Stimulated activated naive B cell treated with anti-CD40 and anti-IgM and Interleukin-4, amounts not matched to agents 10 μg/mL and 1 μg/mL and 100 μg/mL, for 72 hours (primary cell): ENCODE data around the gene IFIT5.
"Not testable (repeated sequence)": the region's sequence is repeated elsewhere in the genome, so short reads cannot be mapped to it uniquely, and the experiment has no call there.

Experiments used
- ATAC-seq, 2 donors: fragments of 150-1000 bp; cut with Tn5 transposase; replicated peaks; 2 replicates each; pipeline ENCODE4 v1.10.0; 2021; ENCODE audit warnings: moderate library complexity in 1 of 2
- DNase-seq: peaks from one replicate; pipeline ENCODE4 v3.0.0; 2021
- H3K27ac Mint-ChIP-seq: one replicate; pipeline ENCODE4 v1.8.0; 2022; ENCODE audit warnings: mild to moderate bottlenecking, mixed read lengths
- H3K27me3 Mint-ChIP-seq, 2 donors: one replicate each; pipeline ENCODE4 v1.8.0; 2022; ENCODE audit warnings: mixed read lengths in 2 of 2
- H3K36me3 Mint-ChIP-seq, 2 donors: one replicate each; pipeline ENCODE4 v1.8.0; 2022; ENCODE audit warnings: mixed read lengths in 2 of 2, mild to moderate bottlenecking in 1 of 2
- H3K4me1 Mint-ChIP-seq, 2 donors: one replicate each; pipeline ENCODE4 v1.8.0; 2022; ENCODE audit warnings: mixed read lengths in 2 of 2, mild to moderate bottlenecking in 1 of 2
- H3K4me3 Mint-ChIP-seq, 2 donors: one replicate each; pipeline ENCODE4 v1.8.0; 2022; ENCODE audit warnings: mild to moderate bottlenecking in 2 of 2, mixed read lengths in 2 of 2, moderate library complexity in 1 of 2
- H3K9me3 Mint-ChIP-seq, 2 donors: one replicate each; pipeline ENCODE4 v1.8.0; 2022; ENCODE audit warnings: mixed read lengths in 2 of 2, mild to moderate bottlenecking in 1 of 2

The IFIT5 gene

DNA sequence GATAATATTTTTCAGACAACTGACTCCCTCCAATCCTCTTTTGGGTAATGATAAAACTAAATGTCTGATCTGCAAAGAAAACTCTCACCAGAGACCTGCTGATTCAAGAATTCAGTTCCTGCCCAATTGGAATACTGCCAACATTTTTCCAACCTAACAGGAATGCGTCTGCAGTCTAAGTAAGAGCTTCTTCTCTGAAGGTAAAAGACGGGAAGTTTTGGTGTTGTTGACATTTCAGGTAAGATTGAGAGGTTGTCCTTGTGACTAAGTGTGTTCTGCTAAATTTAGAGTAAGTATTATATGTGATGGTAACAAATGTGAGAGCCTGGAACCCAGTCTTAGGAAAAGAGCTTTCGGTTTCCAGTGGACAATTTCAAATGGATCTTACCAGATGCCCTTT, 17.6 kb downstream of the IFIT5 start:
- no peak for DNase-seq
- Mint-ChIP-seq H3K9me3 (no peaks in the 10 kb centered on the region), H3K4me3 (no peak overlapping the region), H3K4me1 (peaks cover 0 to 5% of the 10 kb centered on the region in 2 donors), H3K27ac (no peak overlapping the region), H3K27me3 (peaks cover 8 to 19% of the 10 kb centered on the region in 2 donors), H3K36me3 (peaks cover 0 to 1% of the 10 kb centered on the region in 2 donors)
- ATAC-seq: no peak

DNA sequence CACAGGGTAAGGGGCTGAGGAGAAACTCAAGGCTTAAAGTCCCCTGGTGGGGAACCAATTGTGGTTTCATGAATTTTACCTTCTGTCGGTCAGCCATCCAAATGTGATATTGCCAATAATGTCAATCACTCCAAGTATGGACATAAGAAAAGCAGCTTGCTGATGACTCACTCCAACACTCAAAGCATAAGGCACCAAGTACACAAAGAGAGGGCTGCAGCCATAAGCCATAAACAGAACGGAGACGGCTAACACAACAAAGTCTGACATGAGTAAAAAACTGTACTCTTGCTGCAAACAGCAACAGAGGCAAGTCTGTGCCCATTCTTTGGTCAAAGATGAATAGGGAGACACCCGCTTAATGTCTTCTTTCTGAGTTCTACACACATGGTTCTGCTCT, 24.2 kb downstream of the IFIT5 start:
- Mint-ChIP-seq H3K9me3 (no peaks in the 10 kb centered on the region), H3K36me3 (peaks cover 0 to 1% of the 10 kb centered on the region in 2 donors), H3K27me3 (peaks cover 17 to 37% of the 10 kb centered on the region in 2 donors), H3K4me3 (no peak overlapping the region), H3K4me1 (no peaks in the 10 kb centered on the region), H3K27ac (no peak overlapping the region)
- ATAC-seq: no peak
- DNase-seq: no peak

DNA sequence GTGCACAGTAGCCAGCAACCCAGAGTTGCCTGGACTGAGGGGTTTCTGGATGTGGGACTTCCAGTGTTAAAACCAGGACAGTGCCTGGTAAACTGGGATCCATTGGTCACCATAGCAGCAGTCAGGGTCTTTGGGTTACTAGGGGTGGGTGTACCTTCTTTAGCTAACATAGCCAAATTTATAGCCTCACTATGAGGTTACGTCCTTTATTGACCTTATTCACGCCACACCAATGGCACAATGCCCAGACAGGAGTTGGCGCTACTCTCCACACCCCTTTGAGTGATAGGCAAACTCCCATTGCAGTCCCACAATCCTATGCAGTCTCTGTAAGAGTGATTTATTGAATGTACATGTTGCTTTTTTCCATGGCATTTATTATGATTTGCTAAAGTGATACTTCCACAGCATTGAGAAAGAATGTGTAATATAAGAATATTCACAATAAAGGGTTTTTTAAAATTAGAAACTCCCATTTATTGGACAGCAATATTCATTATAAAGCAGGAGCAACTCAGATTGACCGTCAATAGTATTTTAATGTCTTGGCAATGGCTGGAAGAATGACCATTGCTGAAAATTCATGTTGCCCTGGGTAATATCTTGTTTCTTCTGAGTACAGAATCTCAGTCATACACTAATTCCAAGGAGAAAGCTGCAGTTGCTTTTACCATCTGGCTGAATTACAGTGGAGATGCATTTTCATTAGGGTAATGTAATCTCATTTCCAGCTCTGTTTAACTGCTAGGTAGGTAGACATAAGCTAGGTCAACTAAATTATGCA, 26.1 kb downstream of the IFIT5 start:
- Mint-ChIP-seq H3K36me3 (peaks cover 0 to 1% of the 10 kb centered on the region in 2 donors), H3K27me3 (peaks cover 17 to 34% of the 10 kb centered on the region in 2 donors), H3K9me3 (no peaks in the 10 kb centered on the region), H3K27ac (no peak overlapping the region), H3K4me1 (no peaks in the 10 kb centered on the region), H3K4me3 (no peak overlapping the region)
- DNase-seq: no peak
- ATAC-seq: no peak

DNA sequence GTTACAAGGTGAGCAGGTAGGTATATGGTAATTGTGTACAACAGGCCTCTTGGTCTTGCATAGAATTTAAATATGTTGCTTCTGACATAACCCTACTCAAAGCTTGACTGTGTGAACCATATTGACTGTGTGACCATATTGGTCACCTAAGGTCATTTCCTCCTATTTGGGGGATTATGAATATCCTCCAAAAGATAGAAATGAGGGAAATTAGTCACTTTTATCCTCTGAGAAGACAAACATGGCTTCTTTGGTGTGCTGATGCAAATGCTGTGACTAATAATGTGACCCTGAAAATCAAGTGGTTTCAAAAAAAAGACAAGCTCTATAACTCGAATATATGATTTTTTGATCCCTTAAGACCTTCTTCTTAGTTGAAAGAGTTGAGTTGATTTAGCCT, 27.9 kb downstream of the IFIT5 start:
- DNase-seq (no peak), ATAC-seq (no peak)
- Mint-ChIP-seq H3K27ac (no peak overlapping the region), H3K27me3 (peaks cover 23 to 29% of the 10 kb centered on the region in 2 donors), H3K9me3 (peaks cover 6% of the 10 kb centered on the region in 2 donors), H3K36me3 (peaks cover 0 to 6% of the 10 kb centered on the region in 2 donors), H3K4me1 (no peaks in the 10 kb centered on the region), H3K4me3 (no peak overlapping the region)

DNA sequence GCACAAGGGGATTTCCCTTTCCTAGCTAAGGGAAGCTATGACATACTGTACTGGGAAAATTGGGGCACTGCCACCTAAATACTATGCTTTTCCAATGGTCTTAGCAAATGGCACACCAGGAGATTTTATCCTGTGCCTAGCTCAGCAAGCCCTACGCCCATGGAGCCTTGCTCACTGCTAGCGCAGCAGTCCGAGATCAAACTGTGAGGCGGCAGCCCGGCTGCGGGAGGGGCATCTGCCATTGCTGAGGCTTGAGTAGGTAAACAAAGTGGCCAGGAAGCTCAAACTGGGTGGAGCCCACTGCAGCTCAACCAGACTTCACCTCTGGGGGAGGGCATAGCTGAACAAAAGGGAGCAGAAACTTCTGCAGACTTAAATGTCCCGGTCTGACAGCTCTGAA, 30.5 kb downstream of the IFIT5 start:
- not testable (repeated sequence) for H3K27ac Mint-ChIP-seq, DNase-seq, H3K4me1 Mint-ChIP-seq, ATAC-seq, H3K9me3 Mint-ChIP-seq, H3K36me3 Mint-ChIP-seq, H3K4me3 Mint-ChIP-seq
- peaks cover 17 to 29% of the 10 kb centered on the region in 2 donors for H3K27me3 Mint-ChIP-seq

DNA sequence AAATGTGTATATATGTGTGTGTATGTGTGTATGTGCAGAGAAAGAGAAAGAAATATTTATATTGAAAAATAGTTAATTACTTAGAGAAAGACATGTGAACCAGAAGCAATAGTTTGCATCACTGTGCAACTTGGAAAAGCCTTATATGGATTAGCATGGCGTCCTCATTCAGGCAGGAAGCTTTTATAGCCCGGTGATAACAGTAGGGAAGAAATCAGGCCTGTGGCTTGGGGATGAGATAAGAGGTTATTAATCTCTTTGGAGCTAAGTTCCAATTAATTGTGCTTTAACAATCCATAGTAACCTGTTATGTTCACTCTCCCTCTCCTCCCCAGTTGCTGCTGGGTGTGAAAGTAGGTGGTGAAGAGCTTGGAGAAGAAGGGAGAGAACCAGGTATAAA, 36.5 kb downstream of the IFIT5 start:
- Mint-ChIP-seq H3K4me3 (no peak overlapping the region), H3K9me3 (peaks cover 3 to 6% of the 10 kb centered on the region in 2 donors), H3K4me1 (peaks cover 4 to 8% of the 10 kb centered on the region in 2 donors), H3K36me3 (peaks cover 0 to 3% of the 10 kb centered on the region in 2 donors), H3K27ac (no peak overlapping the region), H3K27me3 (peaks cover 7 to 8% of the 10 kb centered on the region in 2 donors)
- ATAC-seq (no peak), DNase-seq (no peak)

DNA sequence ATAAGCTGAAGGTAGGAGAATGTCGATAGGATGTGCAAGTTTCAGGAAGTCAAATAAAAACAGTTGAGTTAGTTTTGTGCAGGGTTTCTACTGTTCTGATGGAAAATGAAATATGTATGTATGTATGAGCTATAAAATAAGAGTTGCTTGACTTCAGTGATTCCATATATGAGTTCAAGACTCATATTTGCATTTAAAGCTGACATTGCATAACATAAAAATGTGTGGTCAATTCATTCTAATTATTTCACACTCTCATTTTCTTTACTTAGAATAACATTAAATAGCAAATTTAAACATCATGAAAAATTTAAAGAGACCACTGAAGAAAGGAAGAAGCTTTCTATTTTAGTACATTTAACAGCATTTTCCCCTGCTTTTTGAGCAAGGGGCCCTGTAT, 37.8 kb downstream of the IFIT5 start:
- ATAC-seq: no peak
- Mint-ChIP-seq H3K4me1 (peaks cover 4 to 8% of the 10 kb centered on the region in 2 donors), H3K27ac (no peak overlapping the region), H3K27me3 (peaks cover 4 to 8% of the 10 kb centered on the region in 2 donors), H3K36me3 (no peaks in the 10 kb centered on the region), H3K9me3 (peaks cover 0 to under 1% of the 10 kb centered on the region in 2 donors), H3K4me3 (no peak overlapping the region)
- DNase-seq: no peak

DNA sequence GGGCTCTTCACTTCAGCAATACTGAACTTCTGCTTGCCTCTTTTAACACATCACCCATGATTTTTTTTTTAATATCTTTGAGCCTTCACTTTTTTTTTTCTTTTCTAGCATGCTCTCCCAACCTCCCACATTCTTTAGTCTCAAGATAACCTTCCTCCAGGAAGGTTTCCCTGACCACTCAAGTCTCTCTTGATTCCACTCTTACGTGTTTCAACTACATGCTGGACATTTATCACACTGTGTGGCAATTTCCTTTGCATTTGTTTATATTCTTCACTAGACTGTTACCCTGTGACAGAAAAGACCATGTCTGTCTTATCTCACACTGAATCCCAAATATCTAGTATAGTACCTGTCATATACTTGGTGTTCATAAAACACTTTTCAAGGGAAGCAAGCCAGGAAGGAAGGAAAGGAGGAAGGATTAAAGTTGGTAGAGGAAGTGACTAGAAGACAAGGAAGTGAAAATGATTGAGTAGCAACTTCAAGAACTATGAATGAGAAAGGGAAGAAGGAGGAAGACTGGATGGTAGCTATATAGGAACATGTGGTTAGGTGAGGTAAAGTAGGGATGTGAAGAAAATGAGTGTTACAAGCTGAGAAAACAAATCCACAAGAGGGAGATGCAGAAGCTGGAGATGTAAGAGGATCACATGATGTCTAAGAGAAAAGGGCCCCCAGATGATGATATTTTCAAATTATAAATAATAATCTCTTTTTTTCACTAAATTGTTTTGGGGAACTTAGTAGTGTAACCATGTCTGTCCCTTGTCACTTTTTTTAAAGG, 40.4 kb downstream of the IFIT5 start:
- Mint-ChIP-seq H3K27ac (no peak overlapping the region), H3K4me1 (peaks cover 4 to 8% of the 10 kb centered on the region in 2 donors), H3K36me3 (no peaks in the 10 kb centered on the region), H3K9me3 (no peaks in the 10 kb centered on the region), H3K27me3 (peaks cover 4 to 13% of the 10 kb centered on the region in 2 donors), H3K4me3 (no peak overlapping the region)
- ATAC-seq (no peak), DNase-seq (no peak)

DNA sequence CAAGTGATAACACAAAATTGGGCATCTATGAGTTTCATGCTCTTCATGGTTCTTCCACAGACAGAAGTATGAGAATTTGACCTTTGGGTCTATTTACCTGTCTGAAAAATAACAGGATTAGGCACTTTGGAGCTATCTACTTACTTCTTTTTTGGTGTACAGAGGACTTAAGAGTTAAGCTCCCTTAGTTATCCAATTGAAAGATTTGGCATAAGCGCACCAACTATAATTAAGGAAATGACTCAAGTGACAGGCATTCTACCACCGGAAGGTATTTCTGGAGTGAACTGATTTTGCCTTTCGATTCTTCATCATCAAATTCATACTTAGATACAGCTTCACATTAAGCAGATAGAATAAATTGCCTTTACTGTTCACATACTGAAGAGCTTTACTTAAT, 43.9 kb downstream of the IFIT5 start:
- no peaks in the 10 kb centered on the region for H3K36me3 Mint-ChIP-seq
- no peak overlapping the region for H3K4me3 Mint-ChIP-seq
- no peak for ATAC-seq
- no peak overlapping the region for H3K27ac Mint-ChIP-seq
- H3K27me3 Mint-ChIP-seq: peaks cover 21 to 24% of the 10 kb centered on the region in 2 donors
- H3K9me3 Mint-ChIP-seq: no peaks in the 10 kb centered on the region
- peaks cover 4 to 8% of the 10 kb centered on the region in 2 donors for H3K4me1 Mint-ChIP-seq
- no peak for DNase-seq

DNA sequence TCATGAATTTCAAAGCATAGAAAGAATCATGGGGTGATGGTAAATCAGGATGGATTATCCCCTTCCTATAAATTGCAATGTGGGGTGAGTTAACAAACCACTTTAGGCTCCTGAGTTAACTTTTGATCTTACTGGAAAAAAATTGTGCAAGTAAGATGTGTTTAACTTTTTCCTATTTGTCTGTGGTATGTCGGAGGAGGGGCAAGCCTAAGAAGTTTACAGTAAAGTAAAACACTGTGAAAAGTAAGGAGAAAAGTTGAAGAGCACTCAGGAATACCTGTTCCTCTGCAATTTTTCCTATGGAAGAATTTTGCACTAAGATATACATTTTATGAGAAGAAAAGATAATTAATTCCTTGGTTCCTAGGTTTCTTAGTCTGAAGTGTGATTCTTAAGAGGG, 44.4 kb downstream of the IFIT5 start:
- H3K4me3 Mint-ChIP-seq: no peak overlapping the region
- DNase-seq: no peak

DNA sequence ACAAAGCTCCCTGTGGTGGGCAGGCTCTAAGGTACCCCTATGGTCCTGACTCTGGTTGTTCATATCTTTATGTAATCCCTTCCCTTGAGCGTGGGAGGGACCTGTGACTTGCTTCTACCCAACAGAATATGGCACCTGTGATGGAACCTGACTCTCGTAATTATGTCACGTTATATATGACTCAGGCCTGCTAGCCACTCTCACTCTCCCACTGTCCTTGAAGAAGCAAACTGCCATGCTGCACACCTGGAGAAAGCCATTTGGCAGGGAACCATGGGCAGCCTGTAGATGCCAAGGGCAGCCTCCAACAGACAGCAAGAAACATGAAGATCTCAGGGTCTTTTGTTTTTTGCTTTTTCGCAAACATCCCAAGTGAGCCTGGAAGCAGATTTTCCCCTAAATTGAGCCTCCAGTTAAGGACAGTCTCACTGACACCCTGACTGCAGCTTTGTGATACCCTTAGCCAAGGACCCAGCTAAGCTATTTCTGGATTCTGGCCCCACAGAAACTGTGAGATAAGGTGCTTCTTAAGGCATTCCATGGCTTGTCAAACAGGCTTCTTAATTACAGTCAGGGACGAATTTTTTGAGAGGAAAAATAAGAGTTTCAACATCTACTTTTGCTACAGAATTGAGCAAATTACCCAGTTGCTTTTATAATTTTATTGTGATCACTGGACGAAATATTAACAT, 49.6 kb downstream of the IFIT5 start:
- H3K4me3 Mint-ChIP-seq: no peak overlapping the region
- H3K9me3 Mint-ChIP-seq: no peaks in the 10 kb centered on the region
- ATAC-seq: no peak
- no peaks in the 10 kb centered on the region for H3K4me1 Mint-ChIP-seq
- H3K36me3 Mint-ChIP-seq: no peaks in the 10 kb centered on the region
- H3K27me3 Mint-ChIP-seq: peaks cover 16 to 21% of the 10 kb centered on the region in 2 donors
- H3K27ac Mint-ChIP-seq: no peak overlapping the region
- DNase-seq: no peak

More for the DNA sequence above, 44.4 kb downstream of the IFIT5 start:
- no peak overlapping the region for H3K27ac Mint-ChIP-seq
- no peaks in the 10 kb centered on the region for H3K9me3 Mint-ChIP-seq
- no peaks in the 10 kb centered on the region for H3K36me3 Mint-ChIP-seq
- peaks cover 21 to 24% of the 10 kb centered on the region in 2 donors for H3K27me3 Mint-ChIP-seq
- no peak for ATAC-seq
- H3K4me1 Mint-ChIP-seq: peaks cover 4 to 8% of the 10 kb centered on the region in 2 donors

DNA sequence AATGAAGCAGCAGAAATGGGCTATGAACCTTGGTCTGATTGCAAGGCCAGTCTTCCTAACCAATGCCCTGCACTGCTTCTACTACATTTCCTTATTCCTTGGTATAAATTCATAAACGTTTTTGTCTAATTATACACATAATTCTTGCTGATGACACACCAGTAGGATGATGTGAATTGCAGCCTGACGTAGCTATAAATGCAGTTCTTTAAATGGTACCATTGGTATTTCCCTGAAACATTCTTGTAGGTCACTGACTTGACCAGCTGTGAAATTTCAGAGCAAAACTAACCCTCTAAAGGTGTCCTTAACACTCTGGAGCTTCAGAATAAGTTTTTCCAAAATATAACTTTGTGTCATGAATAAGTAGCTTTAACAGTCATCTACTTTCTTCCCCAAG, 50.8 kb downstream of the IFIT5 start:
- H3K9me3 Mint-ChIP-seq: no peaks in the 10 kb centered on the region
- no peak overlapping the region for H3K4me3 Mint-ChIP-seq
- H3K27ac Mint-ChIP-seq: no peak overlapping the region
- no peaks in the 10 kb centered on the region for H3K4me1 Mint-ChIP-seq
- DNase-seq (no peak), ATAC-seq (no peak)
- H3K27me3 Mint-ChIP-seq: peaks cover 11 to 18% of the 10 kb centered on the region in 2 donors
- no peaks in the 10 kb centered on the region for H3K36me3 Mint-ChIP-seq

DNA sequence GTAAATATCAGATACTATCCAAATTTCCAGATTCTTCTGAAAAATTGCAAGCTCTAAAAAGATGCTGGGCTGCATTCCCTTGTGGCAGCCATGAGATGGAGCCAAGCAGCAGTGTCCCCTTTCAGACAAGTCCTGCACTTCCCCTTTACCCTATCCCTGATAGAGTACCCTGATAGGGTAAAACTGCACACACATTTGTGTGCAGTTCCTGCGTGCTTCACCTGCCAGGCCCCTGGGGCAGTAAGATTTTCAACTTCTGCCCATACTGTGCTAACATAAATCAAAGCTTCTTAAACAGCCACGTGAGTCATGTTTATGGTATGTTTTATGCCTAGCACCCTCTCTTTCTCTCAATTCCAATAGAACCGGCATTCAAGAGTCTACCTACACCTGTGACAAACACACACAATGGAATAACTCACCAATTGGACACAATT, 52.2 kb downstream of the IFIT5 start:
- no peak overlapping the region for H3K4me3 Mint-ChIP-seq
- no peak overlapping the region for H3K27ac Mint-ChIP-seq
- peaks cover 8% of the 10 kb centered on the region in 2 donors for H3K27me3 Mint-ChIP-seq
- DNase-seq: no peak
- no peaks in the 10 kb centered on the region for H3K36me3 Mint-ChIP-seq
- H3K4me1 Mint-ChIP-seq: peaks cover 0 to 2% of the 10 kb centered on the region in 2 donors
- H3K9me3 Mint-ChIP-seq: no peaks in the 10 kb centered on the region
- peak; percentile 71 to 73 for ATAC-seq

DNA sequence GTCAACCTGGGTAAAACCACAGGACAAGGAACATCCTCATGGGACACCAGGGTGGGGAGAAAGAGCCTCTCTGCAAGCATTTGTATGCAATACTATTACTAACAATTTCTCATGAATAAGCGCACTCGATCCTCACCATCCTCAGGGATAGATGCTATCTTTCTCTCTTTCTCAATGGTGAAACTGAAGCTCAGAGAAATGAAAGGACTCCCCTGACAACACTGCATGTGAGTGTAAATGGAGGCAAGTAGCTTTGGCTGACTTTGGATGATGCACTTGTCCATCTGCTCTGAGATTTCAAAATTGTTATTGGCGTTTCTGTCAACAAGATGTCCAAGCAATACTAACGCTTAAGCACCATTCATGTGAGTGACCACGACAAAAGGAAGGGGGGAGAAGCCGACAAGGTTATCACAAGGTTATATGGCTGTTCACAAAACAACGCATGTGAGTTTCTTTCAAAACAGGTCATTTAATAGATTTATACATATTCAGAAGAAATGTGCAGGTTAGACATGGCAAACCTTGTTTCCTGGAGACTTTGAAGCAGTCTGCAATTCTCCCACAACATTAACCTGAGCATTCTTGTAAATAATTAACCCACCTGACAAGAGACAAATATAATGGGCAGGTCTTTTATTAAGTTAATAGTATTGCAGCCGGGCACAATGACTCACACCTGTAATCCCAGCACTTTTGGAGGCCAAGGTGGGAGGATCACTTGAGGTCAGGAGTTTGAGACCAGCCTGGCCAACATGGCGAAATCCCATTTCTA, 54.0 kb downstream of the IFIT5 start:
- H3K27me3 Mint-ChIP-seq: peaks cover 0 to 4% of the 10 kb centered on the region in 2 donors
- no peak overlapping the region for H3K4me3 Mint-ChIP-seq
- DNase-seq (no peak), ATAC-seq (no peak)
- H3K9me3 Mint-ChIP-seq: no peaks in the 10 kb centered on the region
- no peaks in the 10 kb centered on the region for H3K36me3 Mint-ChIP-seq
- no peak overlapping the region for H3K27ac Mint-ChIP-seq
- H3K4me1 Mint-ChIP-seq: peaks cover 0 to 2% of the 10 kb centered on the region in 2 donors
